ENCODE results near the gene C1orf174. TPM values are rescaled to one million over a fixed set of nuclear protein-coding genes. Genes with fewer than 3 reads are reported as not detected.

C1orf174 gene
- total and polyA plus RNA-seq, 2 of the 4 experiments (the other 2 are of a cell fraction) = 26.7 to 45.7 TPM

DNA sequence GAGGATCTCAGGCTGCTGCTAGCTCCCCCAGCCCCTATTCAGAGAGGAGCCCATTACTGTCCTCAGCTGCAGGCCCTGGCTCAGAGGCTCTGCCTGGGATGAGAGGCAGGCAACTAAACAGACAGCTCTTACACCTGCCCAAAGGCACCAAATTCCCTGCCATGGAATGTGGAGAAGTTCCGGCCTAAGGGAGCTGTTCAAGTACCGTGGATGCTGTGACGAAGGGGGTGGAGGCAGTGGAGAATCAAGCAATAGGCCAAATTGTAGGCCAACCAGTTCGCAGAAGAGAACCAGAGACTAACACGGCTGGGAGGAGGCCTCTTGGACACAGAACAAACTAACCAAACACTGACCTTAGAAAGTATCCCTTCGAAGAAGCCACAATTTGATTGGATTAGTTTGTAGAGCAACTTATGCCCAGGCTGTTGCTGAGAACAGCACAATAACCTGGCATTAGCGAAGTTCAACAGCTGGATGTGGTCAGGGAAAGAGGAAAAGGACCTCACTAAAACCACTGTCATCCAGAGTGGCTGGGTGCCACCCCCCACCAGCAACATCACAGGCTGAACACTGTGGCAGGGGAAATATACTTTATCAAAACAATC, 3.6 kb downstream of the C1orf174 start:
- dilution Hi-C loops (cut with HindIII; ENCODE audit: low sequenced_read_pairs, unreplicated experiment) = no loop called here
- Histone ChIP-seq H2BK15ac (ENCODE audit: low read depth, low read length) (0 out of 3 replicates have a peak overlapping the region, but pooled peaks have one; percentile 12), H3K23ac (ENCODE audit: low read depth, low read length) (no peak overlapping the region; the same call in 1 of the 2 replicates), H2AK5ac (ENCODE audit: low read depth, low read length) (peak overlapping the region; percentile 68; the same call in 1 of the 2 replicates), H3K27ac (ENCODE audit: insufficient read depth, low read length) (peak overlapping the region; percentile 41; the same call in 1 of the 2 replicates), H2AFZ (replicated peaks; ENCODE audit: low read length, poor library complexity) (no peak overlapping the region), H3K9me3 (ENCODE audit: control insufficient read depth, insufficient read depth, low read length) (no peaks in the 10 kb centered on the region), H2BK20ac (ENCODE audit: low read depth, low read length) (no peak overlapping the region; the same call in 1 of the 2 replicates), H3K36me3 (ENCODE audit: control insufficient read depth, insufficient read depth, low read length) (peaks cover 7% of the 10 kb centered on the region), H3K4me1 (ENCODE audit: control insufficient read depth, insufficient read depth, low read length) (peaks cover 14% of the 10 kb centered on the region), H3K9ac (ENCODE audit: low read depth, low read length) (no peak overlapping the region), H2BK120ac (ENCODE audit: low read depth, low read length) (peak overlapping the region; percentile 62), H3K4me3 (ENCODE audit: insufficient read depth, low read depth, low read length) (no peak overlapping the region), H4K8ac (ENCODE audit: low read depth in 2 of 2, low read length in 2 of 2) (peak overlapping the region in 1 of 2 experiments; percentile 49; a peak in 1 of 4 replicates), H4K5ac (ENCODE audit: low read depth, low read length) (0 out of 2 replicates have a peak overlapping the region, but pooled peaks have one; percentile 80), H3K9me1 (ENCODE audit: insufficient read depth, low read length) (peaks cover 9% of the 10 kb centered on the region; the same call in 1 of the 2 replicates), H3K56ac (ENCODE audit: extremely low read depth, insufficient read depth, low read length) (no peak overlapping the region), H3K4me2 (ENCODE audit: low read depth, low read length) (no peak overlapping the region), H3K14ac (replicated peaks; ENCODE audit: low read depth, low read length) (no peak overlapping the region), H4K20me1 (ENCODE audit: insufficient read depth, low read length) (peaks cover 22% of the 10 kb centered on the region), H3K18ac (ENCODE audit: low read depth, low read length) (no peak overlapping the region), H3K27me3 (ENCODE audit: control insufficient read depth, insufficient read depth, low read length) (no peaks in the 10 kb centered on the region), H2AK9ac (replicated peaks; ENCODE audit: low read depth, low read length, poor library complexity) (no peak overlapping the region), H3K79me1 (ENCODE audit: low read depth in 1 of 2, low read length in 2 of 2) (peaks cover 9 to 38% of the 10 kb centered on the region in 2 experiments; a peak in 3 of 4 replicates), H4K91ac (ENCODE audit: insufficient read depth, low read depth, low read length) (peak overlapping the region; percentile 78), H2BK5ac (ENCODE audit: low read depth, low read length, poor library complexity, severe bottlenecking) (peak overlapping the region; percentile 40), H3K4ac (ENCODE audit: low read depth, low read length) (peak overlapping the region; percentile 66)
- CTCF ChIA-PET = no interaction called here
- POLR2A ChIA-PET (ENCODE audit: unreplicated experiment) = no interaction called here
- no CpG with 5 or more reads among the region's 7 CpGs for WGBS, 2 experiments (ENCODE audit: extremely low coverage in 2 of 2, insufficient read length in 1 of 2)
- TF ChIP-seq MAZ (IDR thresholded peaks at IDR 0.05; ENCODE audit: borderline replicate concordance, low read depth, low read length) = no peak
- no peak for TF ChIP-seq SMC3 (IDR thresholded peaks at IDR 0.05; ENCODE audit: low read depth, low read length)
- no peak for TF ChIP-seq BHLHE40 (IDR thresholded peaks at IDR 0.05; ENCODE audit: low read depth, low read length)
- DNase-seq (no peak), ATAC-seq (ENCODE audit: low read depth) (no peak)
- intact Hi-C loops (cut with micrococcal nuclease) = no loop called here
- in situ Hi-C loops (cut with MboI; ENCODE audit: low sequenced_read_pairs) = no loop called here
- BruUV-seq (replicated peaks) = no TSS peak

All from IMR-90 (cell line).